ENCODE measurements around the gene SLC5A5. TPM values are rescaled to one million over a fixed set of nuclear protein-coding genes. Genes with fewer than 3 reads are reported as not detected.

SLC5A5 gene
- total RNA-seq: not detected in 2 replicates

- DNase-seq (ENCODE audit: low read depth): no peak
Observed at GRCh38 chr19:17871878-17872250, at the start of gene SLC5A5. Gene SLC5A5 (plus strand): TSS chr19:17871945. CDS start chr19:17872320, 375 bp downstream.

- DNase-seq (ENCODE audit: low read depth): no peak
Observed at GRCh38 chr19:17824339-17824738, 47.4 kb upstream of the SLC5A5 start.

- no peak for DNase-seq (ENCODE audit: low read depth)
Observed at GRCh38 chr19:17826508-17827056, 45.2 kb upstream of the SLC5A5 start.

GRCh38 chr19:17829855-17830566, 41.7 kb upstream of the SLC5A5 start:
- DNase-seq (ENCODE audit: low read depth): peak; percentile 62

- peak; percentile 80 for DNase-seq (ENCODE audit: low read depth)
Observed at GRCh38 chr19:17830567-17831418, 41.0 kb upstream of the SLC5A5 start.

GRCh38 chr19:17831419-17831888, 40.3 kb upstream of the SLC5A5 start:
- no peak for DNase-seq (ENCODE audit: low read depth)

- no peak for DNase-seq (ENCODE audit: low read depth)
Observed at GRCh38 chr19:17832443-17833208, 39.1 kb upstream of the SLC5A5 start.

- DNase-seq (ENCODE audit: low read depth): no peak
Observed at GRCh38 chr19:17834350-17835181, 37.2 kb upstream of the SLC5A5 start.

GRCh38 chr19:17835182-17836006, 36.4 kb upstream of the SLC5A5 start:
- no peak for DNase-seq (ENCODE audit: low read depth)

GRCh38 chr19:17836530-17836929, 35.2 kb upstream of the SLC5A5 start:
- DNase-seq (ENCODE audit: low read depth): no peak

- DNase-seq (ENCODE audit: low read depth): no peak
Observed at GRCh38 chr19:17837972-17838371, 33.8 kb upstream of the SLC5A5 start.

- no peak for DNase-seq (ENCODE audit: low read depth)
Observed at GRCh38 chr19:17840019-17840418, 31.7 kb upstream of the SLC5A5 start.

GRCh38 chr19:17841371-17841809, 30.4 kb upstream of the SLC5A5 start:
- DNase-seq (ENCODE audit: low read depth): no peak

- peak; percentile 73 for DNase-seq (ENCODE audit: low read depth)
Observed at GRCh38 chr19:17841810-17842662, 29.7 kb upstream of the SLC5A5 start.

- no peak for DNase-seq (ENCODE audit: low read depth)
Observed at GRCh38 chr19:17842663-17843291, 29.0 kb upstream of the SLC5A5 start.

- no peak for DNase-seq (ENCODE audit: low read depth)
Observed at GRCh38 chr19:17843292-17843827, 28.4 kb upstream of the SLC5A5 start.

- DNase-seq (ENCODE audit: low read depth): no peak
Observed at GRCh38 chr19:17843908-17844490, 27.7 kb upstream of the SLC5A5 start.

GRCh38 chr19:17846146-17846545, 25.6 kb upstream of the SLC5A5 start:
- no peak for DNase-seq (ENCODE audit: low read depth)

All from renal cortical epithelial cell (primary cell).